Raji (cell line): ENCODE results near the gene PLBD1.

Experiments
- POLR2A ChIP-seq: IDR thresholded peaks from 2 replicates; pipeline ENCODE4 v1.6.1; 2011; ENCODE audit warnings: low read depth, low read length, control low read depth; ENCODE audit not compliant: insufficient read depth

PLBD1 gene

GRCh38 chr12:14547571-14547970 is 20.1 kb downstream of the PLBD1 start:
- TF ChIP-seq POLR2A, result no peak

- no peak for TF ChIP-seq POLR2A
Observed at GRCh38 chr12:14545144-14546124, 22.2 kb downstream of the PLBD1 start.

GRCh38 chr12:14540801-14541462 is 26.8 kb downstream of the PLBD1 start:
- TF ChIP-seq POLR2A, result no peak

- no peak for TF ChIP-seq POLR2A
Observed at GRCh38 chr12:14537088-14537487, 30.6 kb downstream of the PLBD1 start.

GRCh38 chr12:14532152-14532551 is 35.5 kb downstream of the PLBD1 start:
- no peak for TF ChIP-seq POLR2A

- TF ChIP-seq POLR2A, result no peak
Observed at GRCh38 chr12:14525964-14526363, 41.7 kb downstream of the PLBD1 start.

- TF ChIP-seq POLR2A, result no peak
Observed at GRCh38 chr12:14521822-14522221, 45.9 kb downstream of the PLBD1 start.

DNA sequence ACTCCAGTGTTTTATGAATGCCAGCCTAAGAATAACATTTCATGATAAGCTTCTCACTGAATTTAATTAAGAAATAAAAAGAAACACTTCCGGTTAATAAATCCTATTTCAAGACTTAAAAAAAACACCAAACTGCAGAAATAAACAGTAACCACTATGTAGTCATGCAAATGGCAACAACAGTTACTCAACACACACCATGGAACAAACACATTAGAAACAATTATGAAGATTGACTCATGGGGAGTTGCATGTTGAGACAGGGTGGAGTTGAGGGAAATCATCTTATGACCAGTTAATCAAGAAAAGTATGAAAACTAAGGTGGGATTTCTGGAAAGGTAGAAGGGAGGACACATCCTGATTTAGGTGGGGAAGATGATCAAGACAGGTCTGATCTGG is 52.7 kb downstream of the PLBD1 start:
- TF ChIP-seq POLR2A, result no peak

- TF ChIP-seq POLR2A, result no peak
Observed at GRCh38 chr12:14514154-14514842, 53.4 kb downstream of the PLBD1 start.

- no peak for TF ChIP-seq POLR2A
Observed at GRCh38 chr12:14510574-14510973, 57.1 kb downstream of the PLBD1 start.

DNA sequence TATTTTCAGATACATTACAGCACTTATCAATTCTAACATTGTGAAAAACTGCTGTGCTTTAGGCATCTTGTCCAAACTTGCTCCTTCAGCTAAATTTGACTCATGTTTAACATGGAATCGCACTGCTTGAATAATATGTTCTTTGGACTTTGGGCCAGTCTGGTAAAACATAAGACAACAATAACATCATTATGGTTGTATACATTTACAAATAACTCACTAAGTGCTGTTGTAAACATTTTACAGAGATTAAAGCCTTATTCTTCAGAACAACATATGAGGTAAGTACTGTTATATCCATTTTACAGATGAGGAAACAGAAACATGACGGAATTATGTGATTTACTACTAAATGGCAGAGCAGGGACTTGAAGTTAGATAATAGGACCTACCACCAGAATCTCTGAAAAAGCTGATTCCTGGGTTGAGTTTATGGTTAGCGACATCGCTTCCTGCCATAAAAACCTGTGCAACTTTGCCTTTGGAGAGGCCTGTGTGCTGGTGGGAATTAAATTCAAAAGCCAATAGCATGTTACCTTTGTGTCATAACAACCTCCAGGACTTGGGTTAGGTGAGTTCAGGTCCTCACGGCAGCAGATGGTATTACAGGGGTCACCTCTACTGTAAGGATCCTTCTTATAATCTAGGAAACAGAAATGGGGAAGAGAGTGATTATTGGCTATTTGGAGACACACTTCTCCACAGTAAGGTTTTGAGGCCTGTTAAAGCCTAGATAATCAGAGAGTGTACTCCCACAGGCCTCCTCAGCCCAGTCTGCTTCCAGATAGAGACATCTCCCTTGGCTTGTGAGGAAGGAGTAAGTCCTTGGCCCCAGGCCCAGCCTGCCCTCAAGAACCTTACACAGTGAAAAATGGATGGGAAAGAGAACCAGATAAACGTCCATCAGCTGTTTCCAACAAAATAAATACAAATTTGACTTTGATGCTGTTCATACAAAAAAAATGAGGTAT is 61.8 kb downstream of the PLBD1 start:
- TF ChIP-seq POLR2A, result no peak

GRCh38 chr12:14495326-14495725 is 72.4 kb downstream of the PLBD1 start:
- TF ChIP-seq POLR2A, result no peak

GRCh38 chr12:14482886-14483285 is 84.8 kb downstream of the PLBD1 start:
- no peak for TF ChIP-seq POLR2A

DNA sequence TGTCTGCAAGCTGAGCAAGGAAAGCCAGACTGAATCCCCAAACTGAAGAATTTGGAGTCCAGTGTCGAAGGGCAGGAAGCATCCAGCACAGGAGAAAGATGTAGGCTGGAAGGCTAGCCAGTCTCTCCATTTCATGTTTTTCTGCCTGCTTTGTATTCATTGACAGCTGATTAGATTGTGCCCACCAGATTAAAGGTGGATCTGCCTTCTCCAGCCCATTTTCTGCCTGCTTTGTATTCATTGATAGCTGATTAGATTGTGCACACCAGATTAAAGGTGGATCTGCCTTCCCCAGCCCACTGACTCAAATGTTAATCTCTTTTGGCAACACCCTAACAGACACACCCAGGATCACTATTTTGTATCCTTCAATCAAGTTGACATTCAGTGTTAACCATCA is 85.3 kb downstream of the PLBD1 start:
- no peak for TF ChIP-seq POLR2A
